Activated T-cell treated with anti-CD3 and anti-CD28 coated beads, Interleukin-2, amount 50 U/mL, for 4 hours (primary cell): ENCODE measurements around the gene FBLN2. TPM values are rescaled to one million over a fixed set of nuclear protein-coding genes. Genes with fewer than 3 reads are reported as not detected.

Experiments
- ATAC-seq, 2 donors: fragments of 200-7000 bp; cut with Tn5 transposase; one replicate each; pipeline ENCODE4 v1.10.0; 2021
- DNase-seq: peaks from one replicate; pipeline ENCODE4 v3.0.0-alpha.2; 2020
- H3K27me3 Mint-ChIP-seq: one replicate; pipeline ENCODE4 v1.8.0; 2021; ENCODE audit warnings: low read depth, mixed read lengths
- H3K36me3 Mint-ChIP-seq: one replicate; pipeline ENCODE4 v1.8.0; 2022; ENCODE audit warnings: mixed read lengths; ENCODE audit not compliant: insufficient read depth
- H3K4me1 Mint-ChIP-seq: one replicate; pipeline ENCODE4 v1.8.0; 2021; ENCODE audit warnings: low read depth, mixed read lengths
- H3K4me3 Mint-ChIP-seq: one replicate; pipeline ENCODE4 v1.8.0; 2021; ENCODE audit warnings: mild to moderate bottlenecking, moderate library complexity, mixed read lengths
- H3K9me3 Mint-ChIP-seq: one replicate; pipeline ENCODE4 v1.8.0; 2021; ENCODE audit warnings: mixed read lengths
- total RNA-seq, 3 donors: library from RNA; stranded (reverse); gene quantifications; one replicate each; pipeline ENCODE4 v1.2.1, GENCODE V29; 2021

FBLN2 gene
- total RNA-seq, 3 donors from 2014 or later, result 0.16 to 0.63 (median 0.16) TPM

GRCh38 chr3:13567684-13568514 is 19.0 kb downstream of the FBLN2 start:
- Mint-ChIP-seq H3K27me3 (peaks cover 16% of the 10 kb centered on the region), H3K4me3 (no peak overlapping the region)

GRCh38 chr3:13568515-13569028 is 19.6 kb downstream of the FBLN2 start:
- peaks cover 10% of the 10 kb centered on the region for H3K27me3 Mint-ChIP-seq
- no peaks in the 10 kb centered on the region for H3K4me1 Mint-ChIP-seq
- H3K36me3 Mint-ChIP-seq, result no peaks in the 10 kb centered on the region
- no peaks in the 10 kb centered on the region for H3K9me3 Mint-ChIP-seq
- DNase-seq (no peak), ATAC-seq (no peak)
- no peak overlapping the region for H3K4me3 Mint-ChIP-seq

More at GRCh38 chr3:13567684-13568514, 19.0 kb downstream of the FBLN2 start:
- Mint-ChIP-seq H3K9me3 (no peaks in the 10 kb centered on the region), H3K4me1 (no peaks in the 10 kb centered on the region), H3K36me3 (no peaks in the 10 kb centered on the region)
- DNase-seq (no peak), ATAC-seq (no peak)

GRCh38 chr3:13569201-13569600 is 20.3 kb downstream of the FBLN2 start:
- Mint-ChIP-seq H3K4me1 (no peaks in the 10 kb centered on the region), H3K36me3 (no peaks in the 10 kb centered on the region), H3K9me3 (no peaks in the 10 kb centered on the region), H3K4me3 (no peak overlapping the region), H3K27me3 (peaks cover 10% of the 10 kb centered on the region)
- no peak for ATAC-seq
- DNase-seq, result no peak

GRCh38 chr3:13569641-13570390 is 20.9 kb downstream of the FBLN2 start:
- Mint-ChIP-seq H3K27me3 (peaks cover 10% of the 10 kb centered on the region), H3K36me3 (no peaks in the 10 kb centered on the region), H3K4me3 (no peak overlapping the region), H3K4me1 (no peaks in the 10 kb centered on the region), H3K9me3 (no peaks in the 10 kb centered on the region)
- DNase-seq (no peak), ATAC-seq (no peak)

- Mint-ChIP-seq H3K4me3 (no peak overlapping the region), H3K4me1 (no peaks in the 10 kb centered on the region), H3K9me3 (no peaks in the 10 kb centered on the region), H3K27me3 (peaks cover 9% of the 10 kb centered on the region), H3K36me3 (no peaks in the 10 kb centered on the region)
- DNase-seq (no peak), ATAC-seq (no peak)
Measured at GRCh38 chr3:13570391-13571194, 21.7 kb downstream of the FBLN2 start.

GRCh38 chr3:13571264-13571663 is 22.3 kb downstream of the FBLN2 start:
- Mint-ChIP-seq H3K4me1 (no peaks in the 10 kb centered on the region), H3K4me3 (no peak overlapping the region), H3K36me3 (no peaks in the 10 kb centered on the region), H3K27me3 (peaks cover 8% of the 10 kb centered on the region), H3K9me3 (no peaks in the 10 kb centered on the region)
- ATAC-seq (no peak), DNase-seq (no peak)

- no peak for DNase-seq
- no peak overlapping the region for H3K4me3 Mint-ChIP-seq
- no peaks in the 10 kb centered on the region for H3K4me1 Mint-ChIP-seq
- H3K27me3 Mint-ChIP-seq, result peaks cover 8% of the 10 kb centered on the region
- no peak for ATAC-seq
- no peaks in the 10 kb centered on the region for H3K36me3 Mint-ChIP-seq
- no peaks in the 10 kb centered on the region for H3K9me3 Mint-ChIP-seq
Measured at GRCh38 chr3:13571831-13572750, 23.2 kb downstream of the FBLN2 start.

- Mint-ChIP-seq H3K36me3 (no peaks in the 10 kb centered on the region), H3K4me1 (no peaks in the 10 kb centered on the region), H3K4me3 (no peak overlapping the region), H3K9me3 (no peaks in the 10 kb centered on the region), H3K27me3 (peaks cover 8% of the 10 kb centered on the region)
- ATAC-seq (no peak), DNase-seq (no peak)
Measured at GRCh38 chr3:13572926-13573623, 24.1 kb downstream of the FBLN2 start.

- Mint-ChIP-seq H3K9me3 (no peaks in the 10 kb centered on the region), H3K27me3 (peaks cover 4% of the 10 kb centered on the region), H3K4me3 (no peak overlapping the region), H3K4me1 (no peaks in the 10 kb centered on the region), H3K36me3 (no peaks in the 10 kb centered on the region)
- ATAC-seq (no peak), DNase-seq (no peak)
Measured at GRCh38 chr3:13574083-13574797, 25.3 kb downstream of the FBLN2 start.

GRCh38 chr3:13574798-13575451 is 26.0 kb downstream of the FBLN2 start:
- DNase-seq (no peak), ATAC-seq (peak; percentile 61 to 65)
- no peaks in the 10 kb centered on the region for H3K36me3 Mint-ChIP-seq
- no peak overlapping the region for H3K4me3 Mint-ChIP-seq
- no peaks in the 10 kb centered on the region for H3K4me1 Mint-ChIP-seq
- H3K27me3 Mint-ChIP-seq, result peaks cover 3% of the 10 kb centered on the region
- no peaks in the 10 kb centered on the region for H3K9me3 Mint-ChIP-seq

- Mint-ChIP-seq H3K4me3 (no peak overlapping the region), H3K27me3 (peaks cover 3% of the 10 kb centered on the region), H3K9me3 (no peaks in the 10 kb centered on the region), H3K36me3 (no peaks in the 10 kb centered on the region), H3K4me1 (no peaks in the 10 kb centered on the region)
- ATAC-seq, result no peak
- no peak for DNase-seq
Measured at GRCh38 chr3:13575459-13576061, 26.6 kb downstream of the FBLN2 start.
